Neural crest cell (in vitro differentiated cells): ENCODE results near the gene PTPRF. TPM values are rescaled to one million over a fixed set of nuclear protein-coding genes. Genes with fewer than 3 reads are reported as not detected.

ENCODE experiments used
- DNase-seq: peaks from one replicate; pipeline ENCODE4 v3.0.0; 2021; ENCODE audit warnings: low read depth, mixed read lengths, low spot score
- H3K27ac Mint-ChIP-seq: one replicate; pipeline ENCODE4 v1.8.0; 2021; ENCODE audit warnings: mild to moderate bottlenecking, mixed read lengths; ENCODE audit not compliant: unreplicated experiment
- H3K27me3 Mint-ChIP-seq: 2 replicates; pipeline ENCODE4 v1.8.0; 2021; ENCODE audit warnings: low read depth, mild to moderate bottlenecking, mixed read lengths
- H3K36me3 Mint-ChIP-seq: 2 replicates; pipeline ENCODE4 v1.8.0; 2021; ENCODE audit warnings: low read depth, mild to moderate bottlenecking, mixed read lengths
- H3K4me1 Mint-ChIP-seq: 2 replicates; pipeline ENCODE4 v1.8.0; 2021; ENCODE audit warnings: mixed read lengths
- H3K4me3 Mint-ChIP-seq: one replicate; pipeline ENCODE4 v1.8.0; 2021; ENCODE audit warnings: mild to moderate bottlenecking, mixed read lengths
- H3K9me3 Mint-ChIP-seq: 2 replicates; pipeline ENCODE4 v1.8.0; 2021; ENCODE audit warnings: mixed read lengths
- total RNA-seq: library from RNA; stranded (reverse); gene quantifications from 2 replicates; pipeline ENCODE4 v1.2.1, GENCODE V29; 2021
- TF ChIP-seq, protein P1 (sequence below): fragments of 200-600 bp; sonication (generic); conservative IDR thresholded peaks from 2 replicates; pipeline ENCODE4 v1.5.0; 2021; ENCODE audit warnings: antibody characterized with exemption, mild to moderate bottlenecking

PTPRF gene
- total RNA-seq, 1 donor from 2014 or later: 125 TPM

DNA sequence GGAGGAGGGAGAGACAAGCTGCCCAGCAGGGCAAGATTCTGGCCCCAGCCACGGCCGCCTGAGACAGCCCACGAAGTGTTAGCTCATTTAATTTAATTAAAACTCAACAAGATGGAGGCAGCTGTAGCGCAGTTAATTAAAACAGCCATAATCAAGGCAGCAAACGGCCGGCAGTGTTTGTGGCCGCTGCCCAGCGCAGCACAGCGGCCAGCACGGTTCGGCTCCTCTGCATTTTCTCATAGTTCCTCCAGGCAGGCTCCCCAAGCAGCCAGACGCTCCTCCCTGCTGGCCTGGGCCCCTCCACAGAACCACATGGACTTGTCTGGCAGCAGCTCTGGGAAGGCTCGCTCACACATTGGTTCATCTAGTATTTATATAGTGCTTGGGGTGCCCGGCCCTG is 40.0 kb downstream of the PTPRF start:
- Mint-ChIP-seq H3K27ac (no peak overlapping the region), H3K36me3 (peaks cover 4% of the 10 kb centered on the region), H3K4me3 (peak overlapping the region; percentile 37), H3K9me3 (no peaks in the 10 kb centered on the region), H3K4me1 (peaks cover 43% of the 10 kb centered on the region), H3K27me3 (no peaks in the 10 kb centered on the region)
- DNase-seq: no peak
- TF ChIP-seq, protein P1, sequence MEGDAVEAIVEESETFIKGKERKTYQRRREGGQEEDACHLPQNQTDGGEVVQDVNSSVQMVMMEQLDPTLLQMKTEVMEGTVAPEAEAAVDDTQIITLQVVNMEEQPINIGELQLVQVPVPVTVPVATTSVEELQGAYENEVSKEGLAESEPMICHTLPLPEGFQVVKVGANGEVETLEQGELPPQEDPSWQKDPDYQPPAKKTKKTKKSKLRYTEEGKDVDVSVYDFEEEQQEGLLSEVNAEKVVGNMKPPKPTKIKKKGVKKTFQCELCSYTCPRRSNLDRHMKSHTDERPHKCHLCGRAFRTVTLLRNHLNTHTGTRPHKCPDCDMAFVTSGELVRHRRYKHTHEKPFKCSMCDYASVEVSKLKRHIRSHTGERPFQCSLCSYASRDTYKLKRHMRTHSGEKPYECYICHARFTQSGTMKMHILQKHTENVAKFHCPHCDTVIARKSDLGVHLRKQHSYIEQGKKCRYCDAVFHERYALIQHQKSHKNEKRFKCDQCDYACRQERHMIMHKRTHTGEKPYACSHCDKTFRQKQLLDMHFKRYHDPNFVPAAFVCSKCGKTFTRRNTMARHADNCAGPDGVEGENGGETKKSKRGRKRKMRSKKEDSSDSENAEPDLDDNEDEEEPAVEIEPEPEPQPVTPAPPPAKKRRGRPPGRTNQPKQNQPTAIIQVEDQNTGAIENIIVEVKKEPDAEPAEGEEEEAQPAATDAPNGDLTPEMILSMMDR: no peak

DNA sequence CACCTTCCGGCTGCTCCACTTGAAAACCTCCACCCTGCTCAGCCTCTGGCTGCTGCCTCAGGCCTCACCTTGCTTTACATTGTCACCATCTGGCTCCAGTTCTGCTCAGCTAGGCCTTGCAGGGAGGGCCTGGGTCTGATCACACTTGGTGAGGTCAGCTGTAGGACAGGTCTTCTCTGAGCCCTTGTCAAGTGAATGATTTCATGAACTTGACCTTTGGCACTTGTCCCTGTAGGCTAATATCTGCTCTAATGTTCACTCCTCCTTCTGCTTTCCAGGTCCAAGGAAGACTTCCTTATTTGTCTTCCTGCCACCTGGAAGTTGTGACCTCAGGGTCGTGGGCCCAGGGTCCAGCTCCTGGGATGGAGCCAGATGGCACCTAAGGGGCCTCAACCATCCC is 41.4 kb downstream of the PTPRF start:
- no peak for DNase-seq
- Mint-ChIP-seq H3K27me3 (no peaks in the 10 kb centered on the region), H3K4me3 (no peak overlapping the region), H3K9me3 (no peaks in the 10 kb centered on the region), H3K27ac (no peak overlapping the region), H3K4me1 (peaks cover 43% of the 10 kb centered on the region), H3K36me3 (peaks cover 4% of the 10 kb centered on the region)
- TF ChIP-seq, protein P1: no peak

DNA sequence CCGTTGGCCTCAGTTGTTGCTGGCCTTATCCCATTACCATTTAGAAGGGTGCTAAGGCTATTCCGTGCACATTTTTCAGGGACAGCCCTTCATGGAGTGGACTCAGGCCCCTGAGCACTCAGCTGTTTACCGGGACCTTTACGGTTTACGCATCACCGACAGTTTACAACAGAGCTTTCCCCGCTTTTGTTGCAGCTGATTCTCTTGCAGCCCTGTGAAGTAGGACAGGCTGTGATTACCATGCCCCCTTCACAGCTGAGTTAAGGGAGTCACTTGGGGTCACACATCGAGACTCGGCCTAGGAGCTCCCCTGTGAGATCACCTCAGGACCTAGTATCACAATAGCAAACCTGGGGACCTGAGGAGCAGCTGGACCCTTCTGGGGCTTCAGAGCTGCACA is 41.9 kb downstream of the PTPRF start:
- TF ChIP-seq, protein P1: no peak
- peaks cover 43% of the 10 kb centered on the region for H3K4me1 Mint-ChIP-seq
- no peaks in the 10 kb centered on the region for H3K27me3 Mint-ChIP-seq
- peak overlapping the region; percentile 11 for H3K4me3 Mint-ChIP-seq
- no peak for DNase-seq
- H3K36me3 Mint-ChIP-seq: peaks cover 4% of the 10 kb centered on the region
- no peak overlapping the region for H3K27ac Mint-ChIP-seq
- no peaks in the 10 kb centered on the region for H3K9me3 Mint-ChIP-seq

DNA sequence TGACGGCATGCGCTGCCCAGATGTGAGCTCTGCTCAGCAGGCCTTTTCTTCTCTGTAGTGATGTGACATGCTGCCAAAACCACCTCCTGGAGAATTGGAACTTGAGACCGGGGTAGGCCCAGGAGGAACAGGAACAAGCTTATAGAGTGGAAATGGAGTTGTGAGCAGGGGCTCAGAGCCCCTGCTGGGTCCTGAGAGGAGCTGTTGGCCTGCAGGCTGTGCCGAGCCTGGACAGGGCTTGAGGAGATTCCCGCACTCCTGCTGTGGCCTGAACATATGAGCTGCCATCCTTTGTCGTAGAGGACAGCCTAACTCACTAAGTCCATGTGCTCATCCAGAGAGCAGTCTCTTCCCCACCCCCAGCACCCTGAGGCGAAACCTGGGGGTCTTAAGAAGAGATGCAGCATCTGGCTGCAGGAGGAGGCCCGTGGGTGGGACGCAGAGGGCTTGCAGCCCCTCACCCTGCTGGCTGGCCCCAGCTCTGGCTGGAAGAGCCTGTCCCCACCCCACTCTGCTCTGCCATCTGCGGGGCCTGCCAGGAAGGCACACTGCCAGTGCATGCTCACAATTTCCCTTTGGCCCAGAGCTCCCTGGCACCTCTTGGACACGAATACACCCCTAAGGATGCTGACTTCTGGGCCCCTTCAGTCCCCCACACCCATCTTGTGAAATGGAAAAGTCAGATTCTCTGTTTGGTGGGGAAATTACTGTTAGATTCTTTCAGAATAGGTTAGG is 42.5 kb downstream of the PTPRF start:
- Mint-ChIP-seq H3K4me3 (no peak overlapping the region), H3K4me1 (peaks cover 43% of the 10 kb centered on the region), H3K36me3 (peaks cover 4% of the 10 kb centered on the region), H3K27ac (peak overlapping the region; percentile 75), H3K27me3 (no peaks in the 10 kb centered on the region), H3K9me3 (no peaks in the 10 kb centered on the region)
- DNase-seq: no peak
- TF ChIP-seq, protein P1: no peak

DNA sequence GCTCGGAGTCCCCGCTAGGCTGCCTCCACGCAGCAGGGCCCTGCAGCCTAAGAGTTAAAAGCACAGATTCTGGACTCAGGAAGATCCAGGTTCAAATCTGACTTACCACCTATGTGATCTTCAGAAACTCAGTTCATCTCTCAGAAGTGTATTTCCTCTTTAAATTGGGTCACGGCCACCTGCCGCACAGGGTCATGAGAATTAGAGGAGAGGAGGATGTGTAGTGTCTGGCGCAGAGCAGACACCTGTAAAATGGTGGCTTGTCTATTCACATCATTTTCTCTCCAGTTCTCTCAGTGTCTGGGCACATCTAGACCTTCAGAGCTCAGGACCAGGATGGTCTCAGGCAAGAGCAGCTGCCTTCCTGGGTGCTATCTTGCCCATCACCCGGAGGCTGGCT is 45.8 kb downstream of the PTPRF start:
- DNase-seq: no peak
- Mint-ChIP-seq H3K27me3 (no peaks in the 10 kb centered on the region), H3K9me3 (no peaks in the 10 kb centered on the region), H3K36me3 (peaks cover 3% of the 10 kb centered on the region), H3K27ac (peak overlapping the region; percentile 35), H3K4me3 (no peak overlapping the region), H3K4me1 (peaks cover 20% of the 10 kb centered on the region)
- TF ChIP-seq, protein P1: no peak
